CD14-positive monocyte (primary cell): ENCODE data around the gene PLEKHA8. TPM values are rescaled to one million over a fixed set of nuclear protein-coding genes. Genes with fewer than 3 reads are reported as not detected.

Source experiments
- DNase-seq, 3 donors: peaks; one replicate each; pipeline ENCODE4 v3.0.0-alpha.2; 2011 to 2022
- H2AFZ ChIP-seq: 2 replicates; pipeline ENCODE4 v1.6.0; 2012; ENCODE audit warnings: mild to moderate bottlenecking, low read depth, low read length, inconsistent platforms; ENCODE audit not compliant: insufficient read depth, poor library complexity, severe bottlenecking
- H3K27ac ChIP-seq, 2 donors: 1 replicate in 1 of 2; 2 replicates in 1 of 2; pipeline ENCODE4 v1.5.1; 2012 to 2013; ENCODE audit warnings: low read length in 2 of 2, control low read depth in 1 of 2, inconsistent platforms in 1 of 2, low read depth in 1 of 2, mild to moderate bottlenecking in 1 of 2
- H3K27me3 ChIP-seq, 2 donors: one replicate each; pipeline versions ENCODE4 v1.6.0 to v1.6.1; 2011 to 2013; ENCODE audit warnings: low read length in 2 of 2; ENCODE audit not compliant: control insufficient read depth in 2 of 2, insufficient read depth in 2 of 2
- H3K36me3 ChIP-seq, 2 donors: replicated peaks in 1 of 2; 1 replicate in 1 of 2; 2 replicates in 1 of 2; pipeline versions ENCODE4 v1.5.1 to v1.6.1; 2012 to 2013; ENCODE audit warnings: low read length in 2 of 2, control low read depth in 1 of 2, inconsistent platforms in 1 of 2, mild to moderate bottlenecking in 1 of 2; ENCODE audit not compliant: insufficient read depth in 2 of 2, control insufficient read depth in 1 of 2
- H3K4me1 ChIP-seq, 2 donors: 1 replicate in 1 of 2; 2 replicates in 1 of 2; pipeline versions ENCODE4 v1.5.1 to v1.6.1; 2012 to 2013; ENCODE audit warnings: low read length in 2 of 2, control low read depth in 1 of 2, inconsistent platforms in 1 of 2, mild to moderate bottlenecking in 1 of 2, moderate library complexity in 1 of 2; ENCODE audit not compliant: insufficient read depth in 2 of 2, control insufficient read depth in 1 of 2
- H3K4me2 ChIP-seq: replicated peaks from 2 replicates; pipeline ENCODE3; 2012; ENCODE audit warnings: low read length, moderate library complexity, mild to moderate bottlenecking; ENCODE audit not compliant: poor library complexity, severe bottlenecking; ENCODE audit errors: extremely low read depth
- H3K4me3 ChIP-seq, 3 experiments: fragments of 200-600 bp in 1 of 3; sonication (generic) in 1 of 3; replicated peaks in 1 of 3; 1 replicate in 2 of 3; 2 replicates in 1 of 3; pipeline ENCODE4 v1.5.1; 2011 to 2013; ENCODE audit warnings: low read length in 3 of 3, mild to moderate bottlenecking in 3 of 3, control low read depth in 2 of 3, low read depth in 2 of 3, inconsistent platforms in 1 of 3, moderate library complexity in 1 of 3
- H3K79me2 ChIP-seq: 2 replicates; pipeline ENCODE4 v1.6.0; 2012; ENCODE audit warnings: mild to moderate bottlenecking, control low read depth, inconsistent platforms, low read length, moderate library complexity; ENCODE audit not compliant: insufficient read depth
- H3K9ac ChIP-seq: 2 replicates; pipeline ENCODE4 v1.6.0; 2017; ENCODE audit warnings: low read length, mild to moderate bottlenecking; ENCODE audit not compliant: insufficient read depth, poor library complexity, severe bottlenecking
- H3K9me3 ChIP-seq, 2 donors: replicated peaks in 1 of 2; 1 replicate in 1 of 2; 2 replicates in 1 of 2; pipeline versions ENCODE4 v1.5.1 to v1.6.1; 2012 to 2013; ENCODE audit warnings: low read length in 2 of 2, control low read depth in 1 of 2; ENCODE audit not compliant: control insufficient read depth in 1 of 2, insufficient read depth in 1 of 2
- H4K20me1 ChIP-seq: 2 replicates; pipeline ENCODE4 v1.6.0; 2012; ENCODE audit warnings: mild to moderate bottlenecking, low read length, control low read depth, moderate library complexity; ENCODE audit not compliant: insufficient read depth
- H3K27ac Mint-ChIP-seq, 7 donors: one replicate each; pipeline ENCODE4 v1.8.0; 2020; ENCODE audit warnings: mild to moderate bottlenecking in 7 of 7, mixed read lengths in 7 of 7, moderate library complexity in 6 of 7, inconsistent platforms in 2 of 7
- H3K27me3 Mint-ChIP-seq, 3 donors: one replicate each; pipeline ENCODE4 v1.8.0; 2021 to 2022; ENCODE audit warnings: low read depth in 3 of 3, mild to moderate bottlenecking in 3 of 3, mixed read lengths in 3 of 3, moderate library complexity in 3 of 3, inconsistent platforms in 1 of 3
- H3K36me3 Mint-ChIP-seq, 2 donors: one replicate each; pipeline ENCODE4 v1.8.0; 2020; ENCODE audit warnings: mixed read lengths in 2 of 2, inconsistent platforms in 1 of 2, mild to moderate bottlenecking in 1 of 2
- H3K4me1 Mint-ChIP-seq: one replicate; pipeline ENCODE4 v1.8.0; 2020; ENCODE audit warnings: mild to moderate bottlenecking, mixed read lengths
- H3K4me3 Mint-ChIP-seq, 2 donors: one replicate each; pipeline ENCODE4 v1.8.0; 2020; ENCODE audit warnings: mild to moderate bottlenecking in 2 of 2, mixed read lengths in 2 of 2, moderate library complexity in 1 of 2
- H3K9me3 Mint-ChIP-seq, 7 donors: one replicate each; pipeline ENCODE4 v1.8.0; 2020 to 2022; ENCODE audit warnings: mixed read lengths in 7 of 7, mild to moderate bottlenecking in 6 of 7, moderate library complexity in 6 of 7, inconsistent platforms in 2 of 7
- WGBS: methylation state at CpG from one replicate; pipeline ENCODE4 v1.1.5; 2013; ENCODE audit warnings: missing lambda C conversion rate; ENCODE audit not compliant: insufficient coverage; 5-methylcytosine and 5-hydroxymethylcytosine counted together
- intact Hi-C, 2 donors: fragments of 100-400 bp; cut with micrococcal nuclease; formaldehyde crosslinking; loops; one replicate each; pipeline versions ENCODE4 v1.15.0 to v1.15.1; 2023
- polyA plus RNA-seq, 3 donors: library from polyadenylated mRNA; depleted of rRNA in 1 of 3; unstranded in 2 of 3; stranded (reverse) in 1 of 3; fragments of 300-500 nt in 2 of 3; fragments of >200 nt in 1 of 3; fragmentation: Illumina TruSeq in 2 of 3; gene quantifications; 1 replicate in 2 of 3; 2 replicates in 1 of 3; pipeline ENCODE4 v1.2.3, GENCODE V29; 2012 to 2021
- TF ChIP-seq, protein P1 (sequence below): fragments of 200-600 bp; IDR thresholded peaks from one replicate; pipeline ENCODE4 v1.8.0; 2022; ENCODE audit warnings: antibody characterized with exemption, mild to moderate bottlenecking

PLEKHA8 gene
- polyA plus RNA-seq, 3 donors, result 2.4 to 2.7 (median 2.6) TPM

GRCh38 chr7:30090111-30090510 lies 61.9 kb downstream of the PLEKHA8 start:
- no peak overlapping the region for H2AFZ ChIP-seq
- H3K27me3 Mint-ChIP-seq, result no peaks in the 10 kb centered on the region
- H3K4me3 ChIP-seq, result no peak overlapping the region
- no peaks in the 10 kb centered on the region for H3K79me2 ChIP-seq
- TF ChIP-seq, protein P1, sequence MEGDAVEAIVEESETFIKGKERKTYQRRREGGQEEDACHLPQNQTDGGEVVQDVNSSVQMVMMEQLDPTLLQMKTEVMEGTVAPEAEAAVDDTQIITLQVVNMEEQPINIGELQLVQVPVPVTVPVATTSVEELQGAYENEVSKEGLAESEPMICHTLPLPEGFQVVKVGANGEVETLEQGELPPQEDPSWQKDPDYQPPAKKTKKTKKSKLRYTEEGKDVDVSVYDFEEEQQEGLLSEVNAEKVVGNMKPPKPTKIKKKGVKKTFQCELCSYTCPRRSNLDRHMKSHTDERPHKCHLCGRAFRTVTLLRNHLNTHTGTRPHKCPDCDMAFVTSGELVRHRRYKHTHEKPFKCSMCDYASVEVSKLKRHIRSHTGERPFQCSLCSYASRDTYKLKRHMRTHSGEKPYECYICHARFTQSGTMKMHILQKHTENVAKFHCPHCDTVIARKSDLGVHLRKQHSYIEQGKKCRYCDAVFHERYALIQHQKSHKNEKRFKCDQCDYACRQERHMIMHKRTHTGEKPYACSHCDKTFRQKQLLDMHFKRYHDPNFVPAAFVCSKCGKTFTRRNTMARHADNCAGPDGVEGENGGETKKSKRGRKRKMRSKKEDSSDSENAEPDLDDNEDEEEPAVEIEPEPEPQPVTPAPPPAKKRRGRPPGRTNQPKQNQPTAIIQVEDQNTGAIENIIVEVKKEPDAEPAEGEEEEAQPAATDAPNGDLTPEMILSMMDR, result no peak
- no peaks in the 10 kb centered on the region for H3K27me3 ChIP-seq
- no peak overlapping the region for H3K4me2 ChIP-seq
- H3K36me3 Mint-ChIP-seq, result peaks cover 2% of the 10 kb centered on the region in 2 donors
- DNase-seq, result no peak
- no CpG with 5 or more reads among the region's 3 CpGs for WGBS
- H3K9me3 ChIP-seq, result no peaks in the 10 kb centered on the region
- peaks cover 7% of the 10 kb centered on the region for H3K4me1 Mint-ChIP-seq
- no peaks in the 10 kb centered on the region for H3K4me1 ChIP-seq
- no peak overlapping the region for H3K4me3 Mint-ChIP-seq
- intact Hi-C loops, result no loop called here
- H3K9ac ChIP-seq, result no peak overlapping the region
- H3K27ac ChIP-seq, result no peak overlapping the region
- H3K27ac Mint-ChIP-seq, result no peak overlapping the region
- H4K20me1 ChIP-seq, result no peaks in the 10 kb centered on the region
- H3K36me3 ChIP-seq, result no peaks in the 10 kb centered on the region
- H3K9me3 Mint-ChIP-seq, result peaks cover 0 to 1% (median 0%) of the 10 kb centered on the region in 7 donors

- no peak overlapping the region for H3K4me3 Mint-ChIP-seq
- 100% methylated on average over 1 of the region's 2 CpGs for WGBS
Measured at GRCh38 chr7:30091491-30091912, 63.3 kb downstream of the PLEKHA8 start.

More at GRCh38 chr7:30091491-30091912, 63.3 kb downstream of the PLEKHA8 start:
- Mint-ChIP-seq H3K4me1 (peaks cover 5% of the 10 kb centered on the region), H3K27me3 (no peaks in the 10 kb centered on the region), H3K9me3 (peaks cover 0 to 9% (median 3%) of the 10 kb centered on the region in 7 donors), H3K36me3 (peaks cover 2% of the 10 kb centered on the region in 2 donors), H3K27ac (no peak overlapping the region)
- Histone ChIP-seq H3K27me3 (no peaks in the 10 kb centered on the region), H3K27ac (no peak overlapping the region), H3K4me2 (no peak overlapping the region), H3K4me3 (no peak overlapping the region), H3K9me3 (no peaks in the 10 kb centered on the region), H4K20me1 (no peaks in the 10 kb centered on the region), H3K9ac (no peak overlapping the region), H2AFZ (no peak overlapping the region), H3K4me1 (no peaks in the 10 kb centered on the region), H3K79me2 (no peaks in the 10 kb centered on the region), H3K36me3 (no peaks in the 10 kb centered on the region)
- intact Hi-C loops, result no loop called here
- no peak for DNase-seq
- TF ChIP-seq, protein P1, result no peak
